Loucy (cell line): Measurements from ENCODE around the gene VPS52.

Experiments
- H2AFZ ChIP-seq: fragments of 200-600 bp; sonication (generic); 2 replicates; pipeline ENCODE4 v1.6.0; 2016; ENCODE audit warnings: antibody characterized with exemption, mild to moderate bottlenecking, low read length, moderate library complexity
- H3F3A ChIP-seq: fragments of 200-600 bp; 2 replicates; pipeline ENCODE4 v1.6.0; 2016; ENCODE audit warnings: antibody characterized with exemption, low read depth, mild to moderate bottlenecking
- H3K27me3 ChIP-seq: fragments of 200-600 bp; sonication (generic); 2 replicates; pipeline ENCODE4 v1.6.1; 2014; ENCODE audit warnings: low read length, mild to moderate bottlenecking; ENCODE audit not compliant: insufficient read depth, poor library complexity, severe bottlenecking
- H3K36me3 ChIP-seq: fragments of 200-600 bp; sonication (generic); 2 replicates; pipeline ENCODE4 v1.6.1; 2016; ENCODE audit warnings: low read length; ENCODE audit not compliant: insufficient read depth
- H3K4me1 ChIP-seq: fragments of 200-600 bp; sonication (generic); 2 replicates; pipeline ENCODE4 v1.5.1; 2014; ENCODE audit warnings: low read length, mild to moderate bottlenecking; ENCODE audit not compliant: insufficient read depth, poor library complexity, severe bottlenecking
- H3K4me2 ChIP-seq: fragments of 200-600 bp; sonication (generic); 2 replicates; pipeline ENCODE4 v1.6.0; 2014; ENCODE audit warnings: antibody characterized with exemption, low read length, low read depth, mild to moderate bottlenecking; ENCODE audit not compliant: poor library complexity, severe bottlenecking
- H3K4me3 ChIP-seq: fragments of 200-600 bp; sonication (generic); 2 replicates; pipeline ENCODE4 v1.5.1; 2014; ENCODE audit warnings: low read length, mild to moderate bottlenecking, mixed read lengths; ENCODE audit not compliant: poor library complexity, severe bottlenecking
- H3K79me2 ChIP-seq: fragments of 200-600 bp; sonication (generic); 2 replicates; pipeline ENCODE4 v1.6.1; 2014; ENCODE audit warnings: low read length; ENCODE audit not compliant: insufficient read depth
- H3K9ac ChIP-seq: fragments of 200-600 bp; sonication (generic); 2 replicates; pipeline ENCODE4 v1.6.0; 2014; ENCODE audit warnings: mild to moderate bottlenecking, low read depth, low read length, moderate library complexity; ENCODE audit not compliant: poor library complexity, severe bottlenecking
- H3K9me2 ChIP-seq: fragments of 200-600 bp; sonication (generic); replicated peaks from 2 replicates; pipeline ENCODE4 v1.6.1; 2016; ENCODE audit warnings: low read depth, low read length, mixed read lengths
- H3K9me3 ChIP-seq: fragments of 200-600 bp; sonication (generic); 2 replicates; pipeline ENCODE4 v1.6.1; 2014; ENCODE audit warnings: mild to moderate bottlenecking, antibody characterized with exemption, low read length, low read depth; ENCODE audit not compliant: insufficient read depth
- H4K20me1 ChIP-seq: fragments of 200-600 bp; sonication (generic); 2 replicates; pipeline ENCODE4 v1.6.0; 2014; ENCODE audit warnings: antibody characterized with exemption, low read length, mild to moderate bottlenecking; ENCODE audit not compliant: insufficient read depth, poor library complexity, severe bottlenecking
- EZH2phosphoT487 ChIP-seq: fragments of 200-600 bp; IDR thresholded peaks from 2 replicates; pipeline ENCODE4 v1.6.1; 2018; ENCODE audit warnings: antibody characterized with exemption, mild to moderate bottlenecking, moderate library complexity, borderline replicate concordance
- TF ChIP-seq, protein P1 (sequence below): fragments of 200-600 bp; sonication (generic); conservative IDR thresholded peaks from 2 replicates; pipeline ENCODE4 v1.5.1; 2014; ENCODE audit warnings: mild to moderate bottlenecking, antibody characterized with exemption, low read length

VPS52 gene

DNA sequence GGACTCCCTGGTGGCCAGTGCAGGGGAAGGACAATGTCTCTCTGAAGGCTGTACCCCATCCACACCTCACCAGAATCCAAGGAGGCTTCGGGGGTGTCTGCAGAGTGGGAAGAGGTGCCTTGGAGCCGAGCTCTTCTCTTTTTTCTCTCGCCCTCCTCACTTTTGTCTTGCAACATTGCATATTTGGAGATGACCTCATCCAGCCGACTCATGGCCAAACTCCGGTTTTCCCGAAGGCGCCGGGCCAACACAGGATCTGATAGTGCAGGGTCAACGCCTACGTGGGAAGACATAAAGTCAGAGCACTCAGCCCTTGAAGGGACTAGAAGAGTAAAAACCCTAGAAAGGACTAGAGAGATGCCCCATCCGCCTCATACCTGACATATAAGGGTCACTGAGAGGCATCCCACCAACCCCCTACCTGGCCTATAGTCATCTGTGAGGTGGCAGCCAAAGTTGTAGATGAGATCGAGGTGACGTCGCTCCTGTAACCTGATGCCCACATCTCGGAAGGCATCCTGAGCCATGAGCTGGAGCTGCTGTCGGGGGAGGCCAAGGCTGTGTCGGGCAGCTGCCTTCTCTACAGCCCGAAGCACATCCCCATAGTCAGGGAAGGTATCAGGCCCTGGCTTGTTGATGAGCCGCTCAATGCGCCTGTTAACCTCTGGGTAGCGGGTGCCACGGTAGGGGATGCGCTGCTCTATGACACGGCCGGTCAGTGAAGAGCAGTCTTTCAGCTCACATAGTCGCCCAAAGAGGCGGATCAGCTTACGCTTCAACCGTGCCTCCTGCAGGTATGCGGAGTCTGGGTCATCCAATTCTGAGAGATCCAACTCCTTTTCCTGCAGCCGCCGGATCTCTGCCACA is 48.9 kb upstream of the VPS52 start:
- Histone ChIP-seq H3K79me2 (peaks cover 55% of the 10 kb centered on the region), H3K4me3 (peak overlapping the region; percentile 92), H3K4me2 (peak overlapping the region; percentile 95), H3K36me3 (peaks cover 23% of the 10 kb centered on the region; the same call in 1 of the 2 replicates), H3K27me3 (no peaks in the 10 kb centered on the region), H2AFZ (no peak overlapping the region), H3K9me2 (no peaks in the 10 kb centered on the region), H3F3A (peaks cover 6% of the 10 kb centered on the region; the same call in 1 of the 2 replicates), H3K4me1 (peaks cover 52% of the 10 kb centered on the region), H4K20me1 (peaks cover 30% of the 10 kb centered on the region), H3K9me3 (no peaks in the 10 kb centered on the region), H3K9ac (peak overlapping the region; percentile 21)
- TF ChIP-seq EZH2phosphoT487: no peak
- TF ChIP-seq, protein P1, sequence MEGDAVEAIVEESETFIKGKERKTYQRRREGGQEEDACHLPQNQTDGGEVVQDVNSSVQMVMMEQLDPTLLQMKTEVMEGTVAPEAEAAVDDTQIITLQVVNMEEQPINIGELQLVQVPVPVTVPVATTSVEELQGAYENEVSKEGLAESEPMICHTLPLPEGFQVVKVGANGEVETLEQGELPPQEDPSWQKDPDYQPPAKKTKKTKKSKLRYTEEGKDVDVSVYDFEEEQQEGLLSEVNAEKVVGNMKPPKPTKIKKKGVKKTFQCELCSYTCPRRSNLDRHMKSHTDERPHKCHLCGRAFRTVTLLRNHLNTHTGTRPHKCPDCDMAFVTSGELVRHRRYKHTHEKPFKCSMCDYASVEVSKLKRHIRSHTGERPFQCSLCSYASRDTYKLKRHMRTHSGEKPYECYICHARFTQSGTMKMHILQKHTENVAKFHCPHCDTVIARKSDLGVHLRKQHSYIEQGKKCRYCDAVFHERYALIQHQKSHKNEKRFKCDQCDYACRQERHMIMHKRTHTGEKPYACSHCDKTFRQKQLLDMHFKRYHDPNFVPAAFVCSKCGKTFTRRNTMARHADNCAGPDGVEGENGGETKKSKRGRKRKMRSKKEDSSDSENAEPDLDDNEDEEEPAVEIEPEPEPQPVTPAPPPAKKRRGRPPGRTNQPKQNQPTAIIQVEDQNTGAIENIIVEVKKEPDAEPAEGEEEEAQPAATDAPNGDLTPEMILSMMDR: no peak

DNA sequence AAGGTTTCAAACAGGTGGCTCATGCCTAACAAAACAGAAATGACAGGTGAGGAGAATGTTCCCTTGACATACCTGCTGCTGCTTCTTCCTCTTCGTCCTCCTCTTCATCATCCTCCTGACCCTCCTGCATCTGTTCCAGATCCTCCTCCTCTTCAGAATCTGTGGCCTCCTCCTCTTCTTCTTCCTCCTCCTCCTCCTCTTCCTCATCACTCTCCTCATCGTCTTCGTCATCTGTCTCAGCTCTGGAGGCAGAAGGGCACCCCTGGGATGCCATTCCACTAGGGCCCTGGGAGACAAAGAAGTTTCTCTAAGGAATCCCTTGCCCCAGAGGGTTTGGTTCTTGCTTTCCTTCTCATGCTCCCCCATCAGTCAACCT is 48.3 kb upstream of the VPS52 start:
- peaks cover 52% of the 10 kb centered on the region for H3K4me1 ChIP-seq
- H2AFZ ChIP-seq: no peak overlapping the region
- peak overlapping the region; percentile 95 for H3K4me2 ChIP-seq
- peaks cover 57% of the 10 kb centered on the region for H3K79me2 ChIP-seq
- TF ChIP-seq, protein P1: no peak
- TF ChIP-seq EZH2phosphoT487: no peak
- no peak overlapping the region for H3K4me3 ChIP-seq
- H3K9me2 ChIP-seq: no peaks in the 10 kb centered on the region
- H3K36me3 ChIP-seq: peaks cover 23% of the 10 kb centered on the region; the same call in 1 of the 2 replicates
- H4K20me1 ChIP-seq: peaks cover 30% of the 10 kb centered on the region
- H3K9ac ChIP-seq: peak overlapping the region; percentile 21
- H3F3A ChIP-seq: peaks cover 6% of the 10 kb centered on the region; the same call in 1 of the 2 replicates
- H3K27me3 ChIP-seq: no peaks in the 10 kb centered on the region
- H3K9me3 ChIP-seq: no peaks in the 10 kb centered on the region

DNA sequence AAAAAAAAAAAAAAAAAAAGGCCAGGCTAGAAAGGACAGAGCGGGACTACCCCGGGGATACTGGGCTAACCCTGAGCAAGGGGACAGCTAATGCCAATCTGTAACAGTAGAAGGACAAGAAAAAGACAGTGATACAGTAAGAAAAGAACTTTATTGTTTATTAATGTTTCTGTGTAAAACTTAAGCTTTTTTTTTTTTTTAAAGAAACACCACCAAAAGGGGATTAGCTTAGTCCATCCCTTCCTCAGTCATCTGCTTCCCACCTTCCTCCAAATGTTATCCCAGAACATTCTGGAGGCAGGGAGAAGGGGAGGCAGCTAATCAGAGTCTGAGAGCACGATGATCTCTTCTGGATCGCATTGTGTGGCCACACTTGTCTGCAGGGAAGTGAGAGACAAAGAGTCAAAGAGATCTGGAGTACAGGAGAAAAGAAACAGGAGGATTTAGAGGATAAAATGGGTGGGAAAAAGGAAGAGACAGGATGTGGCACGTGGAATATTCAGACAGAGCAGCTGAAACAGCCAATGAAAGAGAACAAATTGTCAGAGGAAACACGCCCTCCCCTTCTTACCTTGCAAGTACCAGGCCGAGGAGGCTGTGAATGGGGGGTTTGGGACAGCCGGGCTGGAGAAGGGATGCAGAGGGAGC is 46.9 kb upstream of the VPS52 start:
- H3K36me3 ChIP-seq: peaks cover 23% of the 10 kb centered on the region; the same call in 1 of the 2 replicates
- TF ChIP-seq EZH2phosphoT487: no peak
- TF ChIP-seq, protein P1: no peak
- peaks cover 6% of the 10 kb centered on the region; the same call in 1 of the 2 replicates for H3F3A ChIP-seq
- peak overlapping the region; percentile 82 for H3K4me3 ChIP-seq
- H3K4me2 ChIP-seq: peak overlapping the region; percentile 95
- H3K9me3 ChIP-seq: no peaks in the 10 kb centered on the region
- 0 out of 2 replicates have a peak overlapping the region, but pooled peaks have one; percentile 20 for H2AFZ ChIP-seq
- H3K4me1 ChIP-seq: peaks cover 52% of the 10 kb centered on the region
- H4K20me1 ChIP-seq: peaks cover 30% of the 10 kb centered on the region
- peaks cover 66% of the 10 kb centered on the region for H3K79me2 ChIP-seq
- H3K9me2 ChIP-seq: no peaks in the 10 kb centered on the region
- no peaks in the 10 kb centered on the region for H3K27me3 ChIP-seq
- peak overlapping the region; percentile 68 for H3K9ac ChIP-seq
